ENCODE results near the gene MAMDC2. TPM values are rescaled to one million over a fixed set of nuclear protein-coding genes. Genes with fewer than 3 reads are reported as not detected.

MAMDC2 gene
- total RNA-seq, 1 experiment from 2014 or later, result 1.2 TPM

DNA sequence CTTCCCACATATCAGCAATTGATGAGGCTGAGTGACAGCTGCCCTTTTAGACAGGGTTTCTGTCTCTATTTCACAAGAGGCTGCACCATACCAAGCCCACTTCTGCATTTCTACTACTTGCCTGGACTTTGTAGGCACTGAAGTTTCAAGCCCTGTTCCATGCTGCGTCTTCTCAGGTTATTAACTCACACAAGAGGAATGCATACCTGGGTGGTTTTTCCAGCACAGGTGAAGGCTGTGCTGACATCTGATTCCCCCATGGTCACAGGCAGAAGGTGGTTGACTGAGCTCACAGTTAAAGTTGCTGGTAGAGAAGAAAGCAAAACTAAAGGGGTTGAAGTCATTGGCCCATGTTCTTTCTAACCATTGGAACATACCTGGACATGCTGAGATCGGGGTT lies 86.6 kb downstream of the MAMDC2 start (continued):
- no peak for TF ChIP-seq EGR1 (IDR thresholded peaks at IDR 0.05; ENCODE audit: low read depth)

DNA sequence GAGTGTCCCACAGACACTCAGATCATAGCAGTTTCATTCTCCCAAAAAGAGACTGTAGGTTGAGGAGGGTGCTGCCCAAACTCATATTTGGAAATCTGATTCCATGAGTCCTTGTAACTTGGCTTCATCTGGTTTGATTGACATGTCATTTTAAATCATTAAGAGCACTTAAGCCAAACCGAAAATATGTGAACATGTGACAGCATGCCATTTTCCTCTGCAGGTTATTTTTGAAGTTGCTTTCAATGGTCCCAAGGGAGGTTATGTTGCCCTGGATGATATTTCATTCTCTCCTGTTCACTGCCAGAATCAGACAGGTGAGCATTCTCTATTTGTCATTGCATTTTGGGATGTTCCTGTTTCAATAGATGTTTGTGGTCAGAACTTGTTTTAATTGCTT lies 87.6 kb downstream of the MAMDC2 start:
- Histone ChIP-seq H3K27ac (ENCODE audit: low read depth, low read length) (no peak overlapping the region), H2AFZ (ENCODE audit: low read depth, low read length, poor library complexity, severe bottlenecking) (no peak overlapping the region), H4K20me1 (ENCODE audit: insufficient read depth) (no peaks in the 10 kb centered on the region), H3K4me3 (replicated peaks in 1 of 2; ENCODE audit: low read depth in 1 of 2, low read length in 2 of 2) (no peak overlapping the region), H3K9me2 (ENCODE audit: insufficient read depth) (no peaks in the 10 kb centered on the region), H3K27me3 (ENCODE audit: insufficient read depth, low read length) (no peaks in the 10 kb centered on the region), H3K9me3 (ENCODE audit: control insufficient read depth in 1 of 2, insufficient read depth in 1 of 2, low read depth in 1 of 2, low read length in 2 of 2) (no peaks in the 10 kb centered on the region), H3K79me2 (ENCODE audit: insufficient read depth, low read length) (no peaks in the 10 kb centered on the region), H3K36me3 (ENCODE audit: control insufficient read depth in 1 of 2, insufficient read depth in 2 of 2, low read length in 2 of 2) (no peaks in the 10 kb centered on the region), H3K4me2 (ENCODE audit: low read length) (no peak overlapping the region), H3K4me1 (ENCODE audit: control insufficient read depth in 1 of 2, insufficient read depth in 2 of 2, low read length in 2 of 2) (no peaks in the 10 kb centered on the region), H3K9ac (ENCODE audit: low read length) (no peak overlapping the region)
- BruUV-seq (replicated peaks), result no TSS peak
- TF ChIP-seq EZH2phosphoT487 (IDR thresholded peaks at IDR 0.05; ENCODE audit: borderline replicate concordance) (no peak), RAD21 (IDR thresholded peaks at IDR 0.05; ENCODE audit: low read depth) (no peak), ZNF274 (IDR thresholded peaks at IDR 0.05; ENCODE audit: low read depth, low read length) (no peak), EZH2 (IDR thresholded peaks at IDR 0.05) (no peak), SRF (IDR thresholded peaks at IDR 0.05; ENCODE audit: low read depth) (no peak), ELF1 (IDR thresholded peaks at IDR 0.05; ENCODE audit: borderline replicate concordance, low read depth) (no peak), EGR1 (IDR thresholded peaks at IDR 0.05; ENCODE audit: low read depth) (no peak), YY1 (IDR thresholded peaks at IDR 0.05; ENCODE audit: extremely low read depth, insufficient replicate concordance, low read depth, low read length) (no peak), FOSL1 (IDR thresholded peaks at IDR 0.05; ENCODE audit: low read depth) (no peak)
- TF ChIP-seq, protein P1, sequence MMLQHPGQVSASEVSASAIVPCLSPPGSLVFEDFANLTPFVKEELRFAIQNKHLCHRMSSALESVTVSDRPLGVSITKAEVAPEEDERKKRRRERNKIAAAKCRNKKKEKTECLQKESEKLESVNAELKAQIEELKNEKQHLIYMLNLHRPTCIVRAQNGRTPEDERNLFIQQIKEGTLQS (IDR thresholded peaks at IDR 0.05), result no peak
- TF ChIP-seq, protein P2, sequence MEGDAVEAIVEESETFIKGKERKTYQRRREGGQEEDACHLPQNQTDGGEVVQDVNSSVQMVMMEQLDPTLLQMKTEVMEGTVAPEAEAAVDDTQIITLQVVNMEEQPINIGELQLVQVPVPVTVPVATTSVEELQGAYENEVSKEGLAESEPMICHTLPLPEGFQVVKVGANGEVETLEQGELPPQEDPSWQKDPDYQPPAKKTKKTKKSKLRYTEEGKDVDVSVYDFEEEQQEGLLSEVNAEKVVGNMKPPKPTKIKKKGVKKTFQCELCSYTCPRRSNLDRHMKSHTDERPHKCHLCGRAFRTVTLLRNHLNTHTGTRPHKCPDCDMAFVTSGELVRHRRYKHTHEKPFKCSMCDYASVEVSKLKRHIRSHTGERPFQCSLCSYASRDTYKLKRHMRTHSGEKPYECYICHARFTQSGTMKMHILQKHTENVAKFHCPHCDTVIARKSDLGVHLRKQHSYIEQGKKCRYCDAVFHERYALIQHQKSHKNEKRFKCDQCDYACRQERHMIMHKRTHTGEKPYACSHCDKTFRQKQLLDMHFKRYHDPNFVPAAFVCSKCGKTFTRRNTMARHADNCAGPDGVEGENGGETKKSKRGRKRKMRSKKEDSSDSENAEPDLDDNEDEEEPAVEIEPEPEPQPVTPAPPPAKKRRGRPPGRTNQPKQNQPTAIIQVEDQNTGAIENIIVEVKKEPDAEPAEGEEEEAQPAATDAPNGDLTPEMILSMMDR (IDR thresholded peaks at IDR 0.05 in 2 of 3, conservative IDR thresholded peaks at IDR 0.05 in 1 of 3; ENCODE audit: borderline replicate concordance in 1 of 3, insufficient read depth in 1 of 3, low read depth in 2 of 3, low read length in 2 of 3), result no peak
- TF ChIP-seq, protein P3, sequence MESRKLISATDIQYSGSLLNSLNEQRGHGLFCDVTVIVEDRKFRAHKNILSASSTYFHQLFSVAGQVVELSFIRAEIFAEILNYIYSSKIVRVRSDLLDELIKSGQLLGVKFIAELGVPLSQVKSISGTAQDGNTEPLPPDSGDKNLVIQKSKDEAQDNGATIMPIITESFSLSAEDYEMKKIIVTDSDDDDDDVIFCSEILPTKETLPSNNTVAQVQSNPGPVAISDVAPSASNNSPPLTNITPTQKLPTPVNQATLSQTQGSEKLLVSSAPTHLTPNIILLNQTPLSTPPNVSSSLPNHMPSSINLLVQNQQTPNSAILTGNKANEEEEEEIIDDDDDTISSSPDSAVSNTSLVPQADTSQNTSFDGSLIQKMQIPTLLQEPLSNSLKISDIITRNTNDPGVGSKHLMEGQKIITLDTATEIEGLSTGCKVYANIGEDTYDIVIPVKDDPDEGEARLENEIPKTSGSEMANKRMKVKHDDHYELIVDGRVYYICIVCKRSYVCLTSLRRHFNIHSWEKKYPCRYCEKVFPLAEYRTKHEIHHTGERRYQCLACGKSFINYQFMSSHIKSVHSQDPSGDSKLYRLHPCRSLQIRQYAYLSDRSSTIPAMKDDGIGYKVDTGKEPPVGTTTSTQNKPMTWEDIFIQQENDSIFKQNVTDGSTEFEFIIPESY (IDR thresholded peaks at IDR 0.05; ENCODE audit: extremely low read depth, insufficient replicate concordance, low read length), result no peak
- TF ChIP-seq, protein P4, sequence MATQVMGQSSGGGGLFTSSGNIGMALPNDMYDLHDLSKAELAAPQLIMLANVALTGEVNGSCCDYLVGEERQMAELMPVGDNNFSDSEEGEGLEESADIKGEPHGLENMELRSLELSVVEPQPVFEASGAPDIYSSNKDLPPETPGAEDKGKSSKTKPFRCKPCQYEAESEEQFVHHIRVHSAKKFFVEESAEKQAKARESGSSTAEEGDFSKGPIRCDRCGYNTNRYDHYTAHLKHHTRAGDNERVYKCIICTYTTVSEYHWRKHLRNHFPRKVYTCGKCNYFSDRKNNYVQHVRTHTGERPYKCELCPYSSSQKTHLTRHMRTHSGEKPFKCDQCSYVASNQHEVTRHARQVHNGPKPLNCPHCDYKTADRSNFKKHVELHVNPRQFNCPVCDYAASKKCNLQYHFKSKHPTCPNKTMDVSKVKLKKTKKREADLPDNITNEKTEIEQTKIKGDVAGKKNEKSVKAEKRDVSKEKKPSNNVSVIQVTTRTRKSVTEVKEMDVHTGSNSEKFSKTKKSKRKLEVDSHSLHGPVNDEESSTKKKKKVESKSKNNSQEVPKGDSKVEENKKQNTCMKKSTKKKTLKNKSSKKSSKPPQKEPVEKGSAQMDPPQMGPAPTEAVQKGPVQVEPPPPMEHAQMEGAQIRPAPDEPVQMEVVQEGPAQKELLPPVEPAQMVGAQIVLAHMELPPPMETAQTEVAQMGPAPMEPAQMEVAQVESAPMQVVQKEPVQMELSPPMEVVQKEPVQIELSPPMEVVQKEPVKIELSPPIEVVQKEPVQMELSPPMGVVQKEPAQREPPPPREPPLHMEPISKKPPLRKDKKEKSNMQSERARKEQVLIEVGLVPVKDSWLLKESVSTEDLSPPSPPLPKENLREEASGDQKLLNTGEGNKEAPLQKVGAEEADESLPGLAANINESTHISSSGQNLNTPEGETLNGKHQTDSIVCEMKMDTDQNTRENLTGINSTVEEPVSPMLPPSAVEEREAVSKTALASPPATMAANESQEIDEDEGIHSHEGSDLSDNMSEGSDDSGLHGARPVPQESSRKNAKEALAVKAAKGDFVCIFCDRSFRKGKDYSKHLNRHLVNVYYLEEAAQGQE (IDR thresholded peaks at IDR 0.05; ENCODE audit: low read depth), result no peak
- ATAC-seq (no peak), DNase-seq (ENCODE audit: low read depth, low spot score) (no peak)
- CTCF ChIA-PET, result interaction anchor here (1.3 kb wide), 1 partner anchor 18 kb away, joined by 3 read pairs; no protein-coding TSS in a partner anchor
- RAD21 ChIA-PET (ENCODE audit: low non-redundant PET in 1 of 2, low total read pairs in 2 of 2, uncharacterized antibody in 2 of 2, unreplicated experiment in 2 of 2), result no interaction called here
- POLR2A ChIA-PET, result no interaction called here
- intact Hi-C loops (cut with micrococcal nuclease), result no loop called here

All from HCT116 (cell line).